Stimulated activated CD4-positive, alpha-beta T cell treated with anti-CD3 and anti-CD28 coated beads, Interleukin-15, amount 100 ng/mL, for 24 hours (primary cell): Measurements from ENCODE around the gene CXCR2.
"Not testable (repeated sequence)": the region's sequence is repeated elsewhere in the genome, so short reads cannot be mapped to it uniquely, and the experiment has no call there.

Source experiments
- DNase-seq: peaks from one replicate; pipeline ENCODE4 v3.0.0-alpha.2; 2020

The CXCR2 gene

DNA sequence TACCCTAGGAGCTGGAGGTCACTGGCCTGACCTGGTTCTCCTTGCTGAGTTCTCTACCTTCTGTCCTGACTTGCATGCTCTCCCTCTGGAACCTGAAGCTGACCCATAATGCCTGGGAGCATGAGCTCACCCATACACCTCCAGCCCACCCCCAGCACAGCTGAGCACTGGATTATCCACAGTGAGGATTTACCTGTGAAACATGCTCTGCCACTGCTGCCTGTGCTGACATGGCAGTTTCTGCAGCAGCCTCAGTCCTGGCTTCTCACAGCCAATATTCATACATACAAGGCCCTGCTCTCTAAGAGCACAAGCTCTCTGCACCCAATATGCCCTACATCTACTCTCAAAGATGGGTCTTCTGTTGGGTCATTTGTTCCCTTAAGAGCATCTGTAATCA, 5.0 kb downstream of the CXCR2 start:
- no peak for DNase-seq

DNA sequence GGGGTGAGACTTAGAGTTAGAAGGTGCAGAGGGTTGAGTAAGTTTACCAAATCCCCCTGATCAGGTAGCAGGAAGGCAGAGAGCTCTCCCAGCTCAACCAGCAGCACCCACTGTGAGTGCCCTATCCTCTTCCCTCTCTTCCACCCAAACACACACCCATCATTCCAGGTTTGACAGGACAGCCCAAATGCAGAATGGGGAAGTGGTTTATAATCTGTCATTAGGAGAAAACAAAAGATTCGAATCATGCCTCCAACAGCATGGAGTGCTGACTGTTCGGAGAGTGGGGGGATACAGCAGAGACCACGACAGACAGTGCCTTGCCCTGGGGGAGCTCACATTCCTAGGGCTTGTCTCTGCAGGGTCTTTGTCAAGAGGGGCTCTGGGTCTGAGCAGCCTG, 11.7 kb downstream of the CXCR2 start:
- DNase-seq, result no peak

DNA sequence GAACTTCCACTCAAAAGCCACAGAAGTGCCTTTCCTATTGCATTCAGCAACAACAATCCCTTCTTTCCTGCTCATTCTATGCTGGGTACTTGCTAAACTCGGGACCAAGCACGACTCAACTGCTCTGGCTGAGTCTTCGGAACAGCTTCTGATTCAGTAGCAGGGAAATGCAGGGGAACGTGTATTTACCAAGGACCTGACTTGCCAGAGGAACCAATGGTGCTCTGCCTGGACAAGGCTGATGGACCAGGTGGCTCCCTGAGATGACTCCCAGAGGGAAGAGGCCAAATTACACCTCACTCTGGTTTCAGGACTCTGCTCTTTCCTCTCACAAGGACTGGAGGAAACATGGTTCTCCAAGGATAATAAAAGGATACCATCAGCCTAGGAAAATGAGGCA, 12.2 kb downstream of the CXCR2 start:
- DNase-seq, result no peak

DNA sequence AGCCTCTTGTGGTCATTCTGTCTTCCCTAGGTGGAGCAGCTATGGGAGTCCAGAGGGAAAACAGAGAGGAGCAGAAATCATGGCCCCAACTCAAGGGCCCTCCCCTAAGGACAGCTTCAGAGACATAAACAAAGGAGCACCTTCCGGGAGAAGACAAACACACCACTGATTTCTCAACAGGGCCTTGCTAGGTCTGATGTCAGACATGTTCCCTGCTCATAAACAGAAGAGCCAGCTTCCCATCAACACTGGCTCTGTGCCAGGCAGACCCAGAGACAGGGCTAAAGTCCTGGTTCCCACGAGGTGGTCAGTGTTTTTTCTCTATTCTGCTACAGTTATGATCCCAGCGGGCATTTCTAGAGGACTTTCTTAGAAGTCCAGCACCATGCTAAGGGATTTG, 19.3 kb downstream of the CXCR2 start:
- DNase-seq, result no peak

DNA sequence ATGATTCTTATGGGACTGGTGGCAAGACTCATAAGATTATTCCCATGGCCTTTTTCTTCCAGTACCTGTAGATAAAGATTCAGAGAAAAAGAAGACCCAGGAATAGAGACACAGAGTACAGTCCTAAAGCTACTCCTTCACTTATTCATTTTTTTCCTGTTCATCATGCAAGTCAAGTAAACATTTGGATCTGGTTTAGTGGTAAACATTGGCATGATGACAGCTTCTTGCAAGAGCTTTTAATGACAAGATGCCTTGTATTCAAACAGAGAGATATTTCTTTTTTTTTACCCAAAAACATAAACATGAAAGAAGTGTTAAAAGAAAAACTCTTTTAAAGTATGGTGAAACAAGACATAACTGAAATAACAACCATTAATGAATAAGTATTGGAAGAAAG, 20.2 kb downstream of the CXCR2 start:
- DNase-seq, result no peak

DNA sequence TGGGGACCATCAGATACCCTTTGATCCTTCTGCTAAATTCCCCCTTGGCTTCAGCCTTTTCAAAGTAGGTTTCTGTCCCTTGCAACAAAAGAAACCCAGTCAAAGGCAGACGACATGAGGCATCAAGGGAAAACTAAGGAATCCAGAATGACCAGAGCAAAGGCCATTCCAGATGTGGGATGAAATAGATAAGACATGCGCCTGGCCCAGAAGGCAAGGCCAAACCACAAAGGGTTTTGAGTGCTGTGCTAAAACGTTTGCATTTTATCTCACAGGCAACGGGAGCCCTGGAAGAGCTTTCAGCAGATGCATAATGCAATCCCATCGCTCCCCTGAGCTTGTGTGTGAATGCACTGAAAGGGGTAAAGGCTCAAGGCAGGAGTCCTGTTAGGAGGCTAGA, 23.3 kb downstream of the CXCR2 start:
- no peak for DNase-seq

DNA sequence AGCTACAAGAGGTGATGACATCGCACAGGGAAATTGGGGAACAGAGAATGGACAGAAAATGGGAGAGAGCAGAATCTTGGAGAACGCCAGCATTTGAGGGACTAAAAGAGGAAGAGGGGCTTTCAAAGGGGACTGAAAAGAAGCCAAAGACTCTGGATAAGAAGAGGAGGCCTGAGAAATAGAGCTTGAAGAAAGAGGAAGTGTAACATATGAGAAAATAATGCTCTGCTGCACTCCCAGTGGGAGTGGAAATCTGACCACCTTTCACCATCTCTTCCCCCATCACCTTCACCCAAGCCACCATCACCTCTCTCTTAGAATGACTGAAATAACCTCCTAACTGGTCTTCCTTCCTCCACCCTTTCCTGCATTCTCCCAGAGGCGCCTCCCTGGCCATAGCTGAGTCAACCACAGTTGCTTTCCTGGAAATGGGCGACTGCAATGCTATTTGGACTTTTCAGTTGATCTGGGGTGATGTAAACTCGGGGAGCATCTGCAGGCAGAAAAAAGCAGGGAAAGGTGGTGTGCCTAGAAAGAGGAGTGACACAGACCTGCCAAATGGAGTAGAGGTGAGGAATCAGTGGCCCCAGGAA, 24.1 kb downstream of the CXCR2 start:
- DNase-seq, result no peak

DNA sequence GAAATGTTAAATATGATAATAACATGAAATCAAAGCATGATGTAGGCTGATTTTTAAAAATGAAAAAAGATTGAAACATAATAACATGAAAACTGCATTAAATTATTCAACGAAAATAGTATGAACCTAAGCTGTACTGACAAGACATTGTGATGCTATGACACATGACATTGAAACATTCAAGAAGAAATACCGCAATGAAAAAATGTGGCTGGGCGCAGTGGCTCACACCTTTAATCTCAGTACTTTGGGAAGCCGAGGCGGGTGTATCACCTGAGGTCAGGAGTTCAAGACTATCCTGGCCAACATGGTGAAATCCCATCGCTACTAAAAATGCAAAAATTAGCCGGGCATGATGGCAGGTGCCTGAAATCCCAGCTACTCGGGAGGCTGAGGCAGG, 26.3 kb downstream of the CXCR2 start:
- no peak for DNase-seq

DNA sequence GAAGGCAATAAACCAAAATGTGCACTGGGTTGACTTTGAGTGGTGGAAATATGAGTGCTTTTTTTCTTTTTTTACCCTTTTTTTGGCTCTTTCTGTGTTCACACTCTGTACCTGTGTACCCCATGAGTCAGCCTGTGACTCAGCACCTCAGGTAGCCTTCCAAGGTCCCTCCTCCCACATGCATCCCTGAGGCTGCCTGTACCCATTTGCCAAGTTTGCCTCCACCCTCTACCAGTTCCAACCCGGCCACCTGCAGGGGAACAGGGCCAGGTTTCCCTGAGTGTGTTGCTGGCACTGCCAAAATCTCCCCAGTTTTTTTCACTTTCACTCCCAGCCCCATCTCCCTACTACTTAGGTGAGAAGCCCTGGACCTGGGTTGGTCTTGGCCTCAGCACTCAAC, 26.9 kb downstream of the CXCR2 start:
- peak; percentile 3 for DNase-seq

DNA sequence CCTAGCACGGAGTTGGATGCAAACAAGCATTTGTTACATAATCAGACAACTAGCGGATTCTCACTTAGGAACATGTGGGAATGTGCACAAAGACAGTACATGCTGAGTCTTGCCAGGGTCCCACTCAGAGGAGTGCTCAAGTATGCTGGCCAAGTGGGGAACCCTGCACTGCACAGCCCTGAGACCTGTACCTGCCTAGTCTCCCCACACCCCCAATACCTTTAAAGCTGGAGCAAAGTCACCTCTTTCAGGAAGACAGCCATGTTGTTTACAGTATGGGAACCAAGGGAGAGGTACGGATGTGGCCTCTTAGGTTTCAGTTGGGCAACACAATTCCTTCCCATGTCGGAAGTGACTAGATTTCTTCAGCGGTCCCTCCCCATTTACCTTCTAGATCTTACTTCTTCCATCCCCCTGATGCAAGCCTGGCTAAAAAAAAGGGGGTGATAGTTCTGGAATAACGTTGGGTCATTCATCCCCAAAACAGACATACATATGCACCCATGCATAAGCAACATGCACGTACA, 30.2 kb downstream of the CXCR2 start:
- DNase-seq, result no peak

DNA sequence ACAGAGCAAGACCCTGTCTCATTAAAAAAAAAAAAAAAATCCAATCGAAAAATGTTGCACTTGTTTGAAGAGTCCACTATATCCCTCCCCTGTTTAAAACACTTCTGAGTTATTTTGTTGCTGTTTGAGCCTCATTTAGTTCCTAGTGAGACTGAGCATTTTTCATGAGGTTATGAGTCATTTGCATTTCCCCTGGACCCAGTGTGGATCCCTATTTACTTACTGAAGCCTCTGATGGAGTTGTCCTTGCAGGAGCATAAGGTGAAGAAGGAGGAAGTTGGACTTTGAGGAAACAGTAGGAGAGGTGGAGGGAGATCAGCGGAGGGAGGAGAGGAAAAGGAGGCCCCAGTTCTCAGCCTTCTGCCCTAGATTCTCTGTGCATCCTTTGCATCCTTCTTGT, 35.8 kb downstream of the CXCR2 start:
- no peak for DNase-seq

DNA sequence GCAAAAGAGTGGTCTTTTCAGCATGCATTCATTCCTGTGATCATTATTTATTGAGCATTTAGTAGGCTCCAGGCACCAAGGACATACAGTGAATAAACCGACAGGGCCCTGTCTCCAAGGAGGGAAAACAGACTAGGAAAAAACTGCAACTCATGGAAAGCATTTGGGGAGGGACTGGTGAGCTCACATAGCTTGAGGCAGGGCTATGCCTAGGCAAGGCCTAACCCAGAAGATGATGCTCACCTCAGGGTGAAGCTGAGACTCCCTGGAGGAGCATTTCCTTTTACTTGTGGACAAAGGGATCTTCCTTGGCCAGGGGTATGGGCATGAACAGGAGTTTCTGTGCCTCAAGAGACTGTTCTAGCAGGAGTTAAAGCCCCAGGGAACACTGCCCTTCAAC, 37.0 kb downstream of the CXCR2 start:
- no peak for DNase-seq

DNA sequence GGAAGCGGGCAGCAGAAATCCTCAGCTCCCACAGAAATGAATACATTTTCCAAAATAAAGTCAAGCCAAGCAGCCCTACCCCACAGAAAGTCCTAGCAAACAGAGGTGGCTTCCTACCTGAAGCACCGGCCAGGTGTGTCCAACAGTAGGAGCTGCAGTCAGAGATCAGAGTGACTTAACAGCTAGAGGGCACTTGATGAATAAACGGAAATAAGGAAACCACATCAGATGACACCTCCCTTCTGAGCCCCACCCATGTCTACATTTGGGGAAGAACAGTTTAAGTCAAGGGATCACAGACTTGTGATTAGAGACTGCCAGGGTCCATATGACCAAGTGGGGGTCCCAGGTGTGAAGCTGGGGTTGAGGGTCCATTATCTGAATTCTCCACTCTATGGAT, 41.0 kb downstream of the CXCR2 start, which contains the start of gene CXCR1:
Gene CXCR1 (minus strand): TSS at position 172 of the 400 bp plus-strand sequence. CDS start 1,751 bp downstream, outside the sequence.
- peak; percentile 15 for DNase-seq

DNA sequence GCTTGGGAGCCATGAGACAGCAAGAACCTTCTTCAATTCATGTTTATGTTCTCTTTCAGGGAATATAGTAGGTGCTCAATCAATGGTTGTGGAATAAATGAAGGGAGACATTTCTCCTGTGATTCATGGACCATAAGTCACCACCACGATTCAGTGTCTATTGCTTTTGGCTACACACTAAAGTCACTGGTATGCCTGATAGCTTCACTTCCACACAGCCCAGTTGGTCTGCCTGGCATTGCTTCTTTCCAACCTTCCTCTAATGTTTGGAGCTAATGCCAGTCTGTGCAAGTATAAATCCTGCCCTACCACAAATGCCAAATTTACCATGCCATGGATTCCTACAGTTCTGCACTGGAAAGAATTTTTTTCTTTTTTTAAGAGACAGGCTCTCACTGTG, 42.2 kb downstream of the CXCR2 start:
- DNase-seq, result no peak

DNA sequence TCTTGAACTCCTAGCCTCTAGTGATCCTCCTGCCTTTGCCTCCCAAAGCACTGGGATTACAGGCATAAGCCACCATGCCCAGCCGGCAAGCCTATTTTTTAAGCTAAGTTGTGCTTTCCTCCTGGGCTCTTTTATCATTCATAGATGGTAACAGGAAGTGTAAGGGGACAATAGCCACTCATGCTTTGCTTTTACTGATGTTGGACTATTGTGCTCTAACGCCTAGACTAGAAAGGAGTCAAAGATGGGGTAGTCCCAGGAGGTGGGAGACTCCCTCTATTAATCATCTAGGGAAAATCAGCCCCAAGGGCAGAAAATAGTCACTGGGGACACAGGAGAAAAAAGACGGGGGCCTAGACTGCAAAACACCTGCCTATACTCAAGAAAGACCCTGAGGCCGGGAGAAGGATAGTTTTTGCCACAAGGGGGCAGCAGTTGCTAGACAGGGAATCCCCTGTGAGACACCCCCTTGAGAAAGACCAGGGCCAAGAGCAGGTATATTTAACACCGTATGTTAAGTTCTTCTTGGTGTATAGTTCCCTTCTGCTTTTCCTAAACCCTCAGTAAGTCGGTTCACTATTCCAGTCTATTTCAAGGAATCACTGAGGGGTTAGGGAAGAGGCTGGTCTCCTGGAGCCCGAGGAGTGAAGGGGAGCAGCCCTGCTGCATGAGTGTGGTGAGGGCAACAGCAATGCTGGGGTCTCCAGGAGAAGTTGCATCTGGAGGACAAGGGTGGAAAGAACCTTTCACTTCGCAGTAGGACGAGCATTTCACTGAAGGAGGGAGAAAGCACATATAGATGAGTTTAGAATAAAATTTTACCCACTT, 43.0 kb downstream of the CXCR2 start:
- DNase-seq, result peak; percentile 77

DNA sequence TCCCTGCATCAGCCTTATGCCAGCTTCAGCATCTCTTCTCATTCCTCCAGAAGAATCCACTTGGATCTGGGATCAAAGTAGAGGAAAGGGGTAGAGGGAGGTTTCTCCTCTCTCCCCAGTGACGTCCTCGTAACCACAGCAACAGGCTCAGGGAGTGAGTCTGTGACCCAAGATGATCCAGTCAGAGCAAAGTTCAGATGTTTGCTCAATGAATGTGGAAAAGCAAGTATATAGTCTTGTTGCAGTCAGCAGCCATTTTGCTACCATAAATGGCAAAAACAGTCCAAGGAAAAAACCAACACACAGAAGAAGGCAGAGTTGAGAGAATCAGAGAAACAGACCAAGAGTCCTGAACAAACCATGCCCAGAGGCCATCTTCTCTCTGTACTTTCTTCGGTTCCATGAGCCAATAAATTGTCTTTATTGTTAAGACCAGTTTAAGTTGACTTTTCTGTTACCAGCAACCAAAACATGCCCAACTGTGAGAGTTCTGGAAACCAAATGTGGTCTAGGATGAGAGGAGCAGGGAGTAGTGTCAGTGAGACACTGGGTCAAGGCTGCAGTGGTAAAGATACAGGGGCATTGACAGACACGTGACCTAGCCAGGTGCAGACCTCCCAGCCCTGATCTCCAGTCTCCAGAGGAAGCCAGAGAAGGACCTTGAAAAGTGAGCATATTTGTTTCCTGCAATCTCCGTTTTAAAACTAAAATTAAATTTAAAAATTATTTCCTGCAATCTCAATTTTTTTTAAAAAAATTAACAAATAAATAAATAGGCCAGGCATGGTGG, 44.1 kb downstream of the CXCR2 start:
- DNase-seq, result no peak

DNA sequence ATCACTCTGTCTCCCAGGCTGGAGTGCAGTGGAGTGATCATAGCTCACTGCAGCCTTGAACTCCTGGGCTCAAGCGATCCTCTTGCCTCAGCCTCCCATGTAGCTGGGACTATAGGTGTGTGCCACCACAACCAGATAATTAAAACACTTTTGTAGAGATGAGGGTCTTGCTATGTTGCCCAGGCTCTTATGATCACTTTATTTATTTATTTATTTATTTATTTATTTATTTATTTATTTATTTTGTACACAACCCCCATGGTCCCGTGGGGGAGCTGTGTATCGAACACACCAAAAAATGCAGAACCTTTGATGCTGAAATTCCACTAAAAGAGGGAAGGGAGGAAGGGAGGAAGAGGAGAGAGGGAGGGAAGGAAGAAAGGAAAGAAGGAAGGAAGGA, 45.9 kb downstream of the CXCR2 start:
- DNase-seq, result not testable (repeated sequence)

DNA sequence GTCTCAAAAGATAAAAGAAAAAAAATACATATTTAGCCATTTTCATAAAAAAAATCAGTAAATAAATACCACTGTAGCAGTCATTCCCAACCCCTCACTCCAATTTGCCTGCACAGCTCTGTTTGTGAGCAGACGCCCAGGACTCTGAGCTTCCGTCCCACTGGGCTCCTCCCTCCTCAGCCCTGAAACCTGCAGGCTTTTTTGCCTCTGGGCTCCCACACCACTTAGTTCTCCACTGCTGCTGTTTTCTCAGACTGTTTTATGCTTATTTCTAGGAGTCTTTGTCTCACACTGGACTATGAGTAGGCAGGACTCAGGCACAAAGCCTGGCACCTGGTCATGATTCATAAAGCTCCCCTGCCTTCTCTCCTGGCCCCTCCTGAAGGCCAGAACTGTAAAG, 47.0 kb downstream of the CXCR2 start:
- DNase-seq, result no peak

DNA sequence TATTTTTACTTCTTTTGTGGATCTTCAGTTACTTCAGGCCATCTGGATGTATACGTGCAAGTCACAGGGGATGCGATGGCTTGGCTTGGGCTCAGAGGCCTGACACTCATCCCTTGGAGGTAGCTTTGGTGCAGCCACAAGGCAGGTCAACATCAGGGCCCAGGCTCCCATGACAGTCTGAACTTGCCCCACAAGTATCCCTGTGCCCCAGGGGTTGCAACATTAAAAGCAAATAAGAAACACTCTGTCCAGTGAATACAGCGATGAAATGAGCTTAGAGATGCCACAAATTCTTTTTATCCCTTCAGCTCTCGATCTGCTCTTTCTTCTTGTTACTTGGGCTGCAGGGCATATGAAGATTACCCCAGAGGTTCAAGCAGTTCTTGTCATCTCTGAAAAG, 54.0 kb downstream of the CXCR2 start:
- no peak for DNase-seq

DNA sequence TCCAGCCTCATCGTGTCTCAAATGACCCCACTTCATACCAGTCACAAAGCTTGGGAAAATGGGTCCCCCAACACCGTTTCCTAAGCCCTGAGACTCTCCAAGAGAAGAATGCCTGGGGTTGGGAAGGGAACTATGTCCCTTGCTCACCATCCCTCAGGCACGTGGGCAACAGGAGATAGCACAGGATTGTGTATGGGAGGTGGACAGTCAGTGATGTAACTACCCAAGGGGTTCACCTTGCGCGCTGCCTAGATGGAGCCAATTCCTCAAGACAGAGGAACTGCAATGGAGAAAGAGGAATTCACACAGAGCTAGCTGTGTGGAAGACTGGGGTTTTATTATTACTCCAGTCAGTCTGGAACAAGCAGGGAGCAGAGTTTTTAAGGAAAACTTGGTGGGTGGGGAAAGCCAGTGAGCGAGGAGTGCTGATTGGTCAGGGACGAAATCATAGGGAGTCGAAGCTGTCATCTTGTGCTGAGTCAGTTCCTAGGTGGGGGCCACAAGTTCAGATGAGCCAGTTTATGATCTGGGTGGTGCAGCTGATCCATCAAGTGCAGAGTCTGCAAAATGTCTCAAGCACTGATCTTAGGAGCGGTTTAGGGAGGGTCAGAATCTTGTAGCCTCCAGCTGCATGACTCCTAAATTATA, 54.8 kb downstream of the CXCR2 start:
- no peak for DNase-seq

DNA sequence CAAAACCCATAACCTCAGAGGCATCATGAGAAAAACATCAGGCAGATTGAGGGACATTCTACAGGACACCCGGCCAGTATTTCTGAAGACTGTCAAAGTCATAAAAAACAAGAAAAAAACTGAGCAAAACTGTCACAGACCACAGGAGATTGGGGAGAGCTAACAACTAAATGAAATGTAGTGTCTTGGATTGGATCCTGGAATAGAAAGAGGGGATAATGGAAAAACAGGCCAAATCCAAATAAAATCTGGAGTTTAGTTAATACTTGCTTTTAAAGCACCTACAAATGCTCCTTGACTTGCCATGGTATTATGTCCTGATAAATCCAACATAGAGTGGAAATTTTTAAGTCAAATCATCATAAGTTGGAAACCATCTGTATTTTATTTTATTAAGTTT, 58.5 kb downstream of the CXCR2 start:
- no peak for DNase-seq

DNA sequence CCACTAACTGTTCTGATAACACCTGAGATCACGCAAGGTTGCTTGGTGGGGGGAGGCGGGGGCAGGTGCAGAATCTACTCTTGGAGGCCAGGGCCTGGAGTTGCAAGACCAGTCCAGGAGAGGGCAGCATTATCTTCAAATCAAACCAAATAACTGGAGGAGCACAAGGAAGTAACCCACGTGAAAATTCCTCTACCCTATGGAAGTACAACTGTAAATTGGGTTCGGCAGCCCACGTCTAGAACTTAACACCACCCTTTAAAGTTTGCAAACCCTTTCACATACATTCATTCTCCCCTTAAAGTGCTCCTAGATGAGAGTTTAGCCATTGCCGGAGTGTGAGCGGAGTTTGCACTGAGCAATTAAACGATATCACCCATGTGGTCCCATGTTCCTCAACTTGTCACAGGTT, 60.5 kb downstream of the CXCR2 start:
- peak; percentile 77 for DNase-seq
